Left lung (tissue), 10 donors: Measurements from ENCODE around the gene CLSTN3. TPM values are rescaled to one million over a fixed set of nuclear protein-coding genes. Genes with fewer than 3 reads are reported as not detected.
A peak's percentile ranks its signal among the peaks of the same experiment; 100 is the strongest.

Experiments
- ATAC-seq: fragments of 200-7000 bp; cut with Tn5 transposase; one replicate; pipeline ENCODE4 v1.9.1; 2020; ENCODE audit warnings: moderate library complexity
- DNase-seq, 4 donors: peaks; one replicate each; pipeline ENCODE4 v3.0.0-alpha.2; 2013 to 2020
- H3K27ac ChIP-seq, 2 donors: fragments of 200-600 bp; sonication (generic) in 1 of 2; one replicate each; pipeline versions ENCODE4 v1.5.0 to v1.8.0; 2020 to 2021
- H3K27me3 ChIP-seq, 2 donors: fragments of 200-600 bp; sonication (generic) in 1 of 2; one replicate each; pipeline versions ENCODE4 v1.5.0 to v1.8.0; 2020 to 2021
- H3K36me3 ChIP-seq, 2 donors: fragments of 200-600 bp; sonication (generic) in 1 of 2; one replicate each; pipeline versions ENCODE4 v1.5.0 to v1.8.0; 2020 to 2021
- H3K4me1 ChIP-seq, 2 donors: fragments of 200-600 bp; one replicate each; pipeline ENCODE4 v1.8.0; 2021
- H3K4me3 ChIP-seq, 2 donors: fragments of 200-600 bp; sonication (generic) in 1 of 2; one replicate each; pipeline versions ENCODE4 v1.5.0 to v1.8.0; 2020 to 2021; ENCODE audit warnings: mild to moderate bottlenecking in 1 of 2
- H3K9me3 ChIP-seq, 2 donors: fragments of 200-600 bp; sonication (generic) in 1 of 2; one replicate each; pipeline versions ENCODE4 v1.5.0 to v1.8.0; 2020 to 2021
- intact Hi-C, 2 donors: fragments of 100-400 bp; cut with DNase I; formaldehyde crosslinking; loops; one replicate each; pipeline versions ENCODE4 v1.11.2 to v1.14.2; 2022
- polyA plus RNA-seq, 6 donors: library from polyadenylated mRNA; unstranded; fragments of 120-200 nt; gene quantifications; one replicate each; pipeline ENCODE4 v1.2.1, GENCODE V29; 2013; ENCODE audit not compliant: insufficient read length in 6 of 6
- total RNA-seq, 2 donors: library from RNA; stranded (reverse); fragmentation: NEBNext Ultra II Directional; extraction: Animal tissue kit (Norgen Biotek cat#: 25700); gene quantifications; one replicate each; pipeline ENCODE4 v1.2.1, GENCODE V29; 2021
- TF ChIP-seq, protein P1 (sequence below), 2 donors: fragments of 200-600 bp; sonication (generic) in 1 of 2; IDR thresholded peaks; one replicate each; pipeline versions ENCODE4 v1.5.0 to v1.8.0; 2021; ENCODE audit warnings: antibody characterized with exemption in 2 of 2
- donor health status: DM: no; HTN: yes; CAD: no.
- donor health status: DM: no; HTN: no; CAD: no.

CLSTN3 gene
- total and polyA plus RNA-seq, 8 donors: 30.3 to 80.9 (median 63.0) TPM

GRCh38 chr12:7114008-7114407 lies 16.2 kb upstream of the CLSTN3 start:
- Histone ChIP-seq H3K36me3 (peaks cover 0 to 17% of the 10 kb centered on the region in 2 donors), H3K9me3 (no peaks in the 10 kb centered on the region), H3K27ac (no peak overlapping the region), H3K4me3 (no peak overlapping the region), H3K27me3 (no peaks in the 10 kb centered on the region), H3K4me1 (peaks cover 3 to 34% of the 10 kb centered on the region in 2 donors)
- intact Hi-C loops: loop anchor here in 1 of 2 donors (10.0 kb wide), 1 partner anchor 159 kb away; the partner anchor contains the start of gene PTPN6
- no peak for ATAC-seq
- TF ChIP-seq, protein P1, sequence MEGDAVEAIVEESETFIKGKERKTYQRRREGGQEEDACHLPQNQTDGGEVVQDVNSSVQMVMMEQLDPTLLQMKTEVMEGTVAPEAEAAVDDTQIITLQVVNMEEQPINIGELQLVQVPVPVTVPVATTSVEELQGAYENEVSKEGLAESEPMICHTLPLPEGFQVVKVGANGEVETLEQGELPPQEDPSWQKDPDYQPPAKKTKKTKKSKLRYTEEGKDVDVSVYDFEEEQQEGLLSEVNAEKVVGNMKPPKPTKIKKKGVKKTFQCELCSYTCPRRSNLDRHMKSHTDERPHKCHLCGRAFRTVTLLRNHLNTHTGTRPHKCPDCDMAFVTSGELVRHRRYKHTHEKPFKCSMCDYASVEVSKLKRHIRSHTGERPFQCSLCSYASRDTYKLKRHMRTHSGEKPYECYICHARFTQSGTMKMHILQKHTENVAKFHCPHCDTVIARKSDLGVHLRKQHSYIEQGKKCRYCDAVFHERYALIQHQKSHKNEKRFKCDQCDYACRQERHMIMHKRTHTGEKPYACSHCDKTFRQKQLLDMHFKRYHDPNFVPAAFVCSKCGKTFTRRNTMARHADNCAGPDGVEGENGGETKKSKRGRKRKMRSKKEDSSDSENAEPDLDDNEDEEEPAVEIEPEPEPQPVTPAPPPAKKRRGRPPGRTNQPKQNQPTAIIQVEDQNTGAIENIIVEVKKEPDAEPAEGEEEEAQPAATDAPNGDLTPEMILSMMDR (IDR thresholded peaks at IDR 0.05): no peak
- DNase-seq: peak in 1 of 4 donors; percentile 25

DNA sequence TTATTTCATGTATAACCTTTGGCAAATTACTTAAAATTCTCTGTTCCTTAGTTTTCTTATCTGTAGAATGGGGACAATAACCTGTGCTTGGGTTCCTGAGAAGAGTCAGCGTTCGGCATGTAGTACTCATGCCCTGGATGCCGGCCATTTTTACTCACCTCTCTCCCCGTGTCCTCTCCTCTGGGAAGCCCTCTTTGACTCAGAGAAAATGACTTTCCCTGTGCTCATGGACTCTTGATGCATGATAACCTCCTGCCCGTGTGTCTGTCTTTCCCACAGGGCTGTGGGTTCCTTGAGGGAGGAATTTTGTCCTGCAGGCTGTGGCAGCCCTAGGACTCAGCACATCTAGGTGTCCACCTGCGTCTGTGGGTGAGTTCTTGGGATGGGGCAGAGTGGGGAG lies 15.3 kb upstream of the CLSTN3 start:
- ATAC-seq (no peak), DNase-seq (peak in 1 of 4 donors; percentile 2)
- H3K9me3 ChIP-seq: no peaks in the 10 kb centered on the region
- intact Hi-C loops: loop anchor here in 1 of 2 donors (10.0 kb wide), 1 partner anchor 160 kb away; the partner anchor contains the start of gene PTPN6
- H3K27me3 ChIP-seq: no peaks in the 10 kb centered on the region
- peaks cover 0 to 17% of the 10 kb centered on the region in 2 donors for H3K36me3 ChIP-seq
- H3K27ac ChIP-seq: no peak overlapping the region
- no peak overlapping the region for H3K4me3 ChIP-seq
- H3K4me1 ChIP-seq: peaks cover 0 to 26% of the 10 kb centered on the region in 2 donors
- TF ChIP-seq, protein P1 (IDR thresholded peaks at IDR 0.05): no peak

GRCh38 chr12:7116196-7116595 lies 14.0 kb upstream of the CLSTN3 start:
- Histone ChIP-seq H3K4me1 (peaks cover 0 to 23% of the 10 kb centered on the region in 2 donors), H3K9me3 (no peaks in the 10 kb centered on the region), H3K27me3 (no peaks in the 10 kb centered on the region), H3K27ac (no peak overlapping the region), H3K36me3 (peaks cover 0 to 17% of the 10 kb centered on the region in 2 donors), H3K4me3 (no peak overlapping the region)
- TF ChIP-seq, protein P1 (IDR thresholded peaks at IDR 0.05): no peak
- intact Hi-C loops: loop anchor here in 1 of 2 donors (10.0 kb wide), 1 partner anchor 161 kb away; the partner anchor contains the start of gene PTPN6
- no peak for DNase-seq
- ATAC-seq: no peak

DNA sequence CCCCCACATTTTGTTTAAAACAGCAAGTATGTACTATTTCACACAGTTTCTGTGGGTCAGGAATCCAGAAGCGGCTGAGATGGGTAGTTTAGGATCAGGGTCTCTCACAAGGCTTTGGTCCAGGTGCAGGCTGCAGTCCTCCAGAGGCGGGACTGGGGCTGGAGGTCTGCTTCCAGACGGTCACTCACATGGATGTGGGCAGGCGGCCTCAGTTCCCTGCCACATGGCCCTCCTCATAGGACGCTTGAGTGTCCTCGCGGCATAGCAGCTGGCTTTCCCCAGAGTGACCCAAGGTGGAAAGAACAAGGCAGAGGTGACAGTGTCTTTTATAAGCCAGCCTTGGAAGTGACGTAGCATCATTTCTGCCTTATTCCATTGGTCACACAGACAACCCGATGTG lies 13.3 kb upstream of the CLSTN3 start:
- peaks cover 0 to 17% of the 10 kb centered on the region in 2 donors for H3K36me3 ChIP-seq
- H3K4me3 ChIP-seq: no peak overlapping the region
- no peak for ATAC-seq
- TF ChIP-seq, protein P1 (IDR thresholded peaks at IDR 0.05): no peak
- H3K4me1 ChIP-seq: peaks cover 0 to 19% of the 10 kb centered on the region in 2 donors
- intact Hi-C loops: loop anchor here in 1 of 2 donors (10.0 kb wide), 1 partner anchor 162 kb away; the partner anchor contains the start of gene PTPN6
- no peak overlapping the region for H3K27ac ChIP-seq
- H3K27me3 ChIP-seq: no peaks in the 10 kb centered on the region
- H3K9me3 ChIP-seq: no peaks in the 10 kb centered on the region
- DNase-seq: no peak

DNA sequence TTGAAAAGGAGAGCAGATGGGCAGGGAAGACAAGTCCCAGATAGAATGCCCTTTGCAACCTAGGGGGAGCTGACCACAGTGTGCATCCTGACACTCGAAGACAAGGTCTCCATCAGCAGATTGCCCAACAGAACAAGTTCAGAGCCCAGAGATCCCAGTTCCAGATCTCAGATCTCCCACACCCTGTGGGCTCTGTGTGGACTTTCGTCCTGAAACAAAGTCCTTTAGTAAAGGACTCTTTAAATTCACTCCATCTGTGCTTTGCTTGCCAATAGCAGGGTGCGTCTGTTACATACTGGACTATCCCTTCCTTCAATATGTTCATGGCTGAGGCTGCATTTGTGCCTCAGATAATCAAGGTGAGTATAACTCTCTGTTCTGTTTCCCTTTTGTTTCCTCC lies 12.5 kb upstream of the CLSTN3 start:
- Histone ChIP-seq H3K9me3 (no peaks in the 10 kb centered on the region), H3K4me3 (no peak overlapping the region), H3K27me3 (no peaks in the 10 kb centered on the region), H3K36me3 (peaks cover 0 to 17% of the 10 kb centered on the region in 2 donors), H3K27ac (no peak overlapping the region), H3K4me1 (peaks cover 0 to 11% of the 10 kb centered on the region in 2 donors)
- intact Hi-C loops: loop anchor here in 1 of 2 donors (10.0 kb wide), 1 partner anchor 163 kb away; the partner anchor contains the start of gene PTPN6
- no peak for DNase-seq
- no peak for ATAC-seq
- TF ChIP-seq, protein P1 (IDR thresholded peaks at IDR 0.05): no peak
